Activated CD4-positive, alpha-beta T cell treated with anti-CD3 and anti-CD28 coated beads, Interleukin-2, amount 10 ng/mL, durations not matched to agents 7 days and 5 days (primary cell): ENCODE data around the gene TM4SF5. TPM values are rescaled to one million over a fixed set of nuclear protein-coding genes. Genes with fewer than 3 reads are reported as not detected.

Source experiments
- CTCF ChIA-PET: fragments of 350-600 bp; sonication (Branson Sonifier 250); formaldehyde crosslinking; loops from one replicate; lab custom pipeline; 2021; ENCODE audit warnings: antibody characterized with exemption; lab: Charles Lee
- POLR2A ChIA-PET: fragments of 350-600 bp; sonication (Branson Sonifier 250); formaldehyde crosslinking; loops from one replicate; lab custom pipeline; 2021; ENCODE audit warnings: antibody characterized with exemption; lab: Charles Lee
- DNase-seq: peaks from one replicate; pipeline ENCODE4 v3.0.0-alpha.2; 2020
- H3K27ac Mint-ChIP-seq: one replicate; pipeline ENCODE4 v1.8.0; 2021; ENCODE audit warnings: mild to moderate bottlenecking, moderate library complexity, mixed read lengths
- H3K27me3 Mint-ChIP-seq: one replicate; pipeline ENCODE4 v1.8.0; 2021; ENCODE audit warnings: mixed read lengths
- H3K36me3 Mint-ChIP-seq: one replicate; pipeline ENCODE4 v1.8.0; 2021; ENCODE audit warnings: low read depth, mixed read lengths
- H3K4me1 Mint-ChIP-seq: one replicate; pipeline ENCODE4 v1.8.0; 2021; ENCODE audit warnings: mixed read lengths
- H3K4me3 Mint-ChIP-seq: one replicate; pipeline ENCODE4 v1.8.0; 2021; ENCODE audit warnings: mild to moderate bottlenecking, moderate library complexity, mixed read lengths
- H3K9me3 Mint-ChIP-seq: one replicate; pipeline ENCODE4 v1.8.0; 2021; ENCODE audit warnings: mixed read lengths
- total RNA-seq, 2 experiments: library from RNA; stranded (reverse); gene quantifications; one replicate each; pipeline ENCODE4 v1.2.3, GENCODE V29; 2021

TM4SF5 gene
- total RNA-seq, 2 experiments from 2014 or later = not detected

GRCh38 chr17:4786516-4786915 is 14.8 kb downstream of the TM4SF5 start:
- peaks cover 40% of the 10 kb centered on the region for H3K4me1 Mint-ChIP-seq
- no peaks in the 10 kb centered on the region for H3K36me3 Mint-ChIP-seq
- DNase-seq = no peak
- H3K27ac Mint-ChIP-seq = no peak overlapping the region
- H3K27me3 Mint-ChIP-seq = peaks cover 61% of the 10 kb centered on the region
- CTCF ChIA-PET = interaction anchor here (0.8 to 1.4 kb wide), 2 partner anchors 9 to 55 kb away, joined by 3 read pairs; partner anchors contain the start of genes MED11 and PSMB6
- H3K9me3 Mint-ChIP-seq = no peaks in the 10 kb centered on the region
- POLR2A ChIA-PET = no interaction called here
- no peak overlapping the region for H3K4me3 Mint-ChIP-seq

GRCh38 chr17:4788159-4788806 is 16.6 kb downstream of the TM4SF5 start:
- no peak for DNase-seq
- no peaks in the 10 kb centered on the region for H3K9me3 Mint-ChIP-seq
- H3K27me3 Mint-ChIP-seq = peaks cover 52% of the 10 kb centered on the region
- H3K4me1 Mint-ChIP-seq = peaks cover 35% of the 10 kb centered on the region
- no peaks in the 10 kb centered on the region for H3K36me3 Mint-ChIP-seq
- H3K4me3 Mint-ChIP-seq = peak overlapping the region; percentile 22
- ChIA-PET CTCF (interaction anchor here (1.2 to 2.1 kb wide), 2 partner anchors 13 to 17 kb away, joined by 4 to 7 read pairs; partner anchors contain the start of gene TM4SF5), POLR2A (no interaction called here)
- H3K27ac Mint-ChIP-seq = no peak overlapping the region

DNA sequence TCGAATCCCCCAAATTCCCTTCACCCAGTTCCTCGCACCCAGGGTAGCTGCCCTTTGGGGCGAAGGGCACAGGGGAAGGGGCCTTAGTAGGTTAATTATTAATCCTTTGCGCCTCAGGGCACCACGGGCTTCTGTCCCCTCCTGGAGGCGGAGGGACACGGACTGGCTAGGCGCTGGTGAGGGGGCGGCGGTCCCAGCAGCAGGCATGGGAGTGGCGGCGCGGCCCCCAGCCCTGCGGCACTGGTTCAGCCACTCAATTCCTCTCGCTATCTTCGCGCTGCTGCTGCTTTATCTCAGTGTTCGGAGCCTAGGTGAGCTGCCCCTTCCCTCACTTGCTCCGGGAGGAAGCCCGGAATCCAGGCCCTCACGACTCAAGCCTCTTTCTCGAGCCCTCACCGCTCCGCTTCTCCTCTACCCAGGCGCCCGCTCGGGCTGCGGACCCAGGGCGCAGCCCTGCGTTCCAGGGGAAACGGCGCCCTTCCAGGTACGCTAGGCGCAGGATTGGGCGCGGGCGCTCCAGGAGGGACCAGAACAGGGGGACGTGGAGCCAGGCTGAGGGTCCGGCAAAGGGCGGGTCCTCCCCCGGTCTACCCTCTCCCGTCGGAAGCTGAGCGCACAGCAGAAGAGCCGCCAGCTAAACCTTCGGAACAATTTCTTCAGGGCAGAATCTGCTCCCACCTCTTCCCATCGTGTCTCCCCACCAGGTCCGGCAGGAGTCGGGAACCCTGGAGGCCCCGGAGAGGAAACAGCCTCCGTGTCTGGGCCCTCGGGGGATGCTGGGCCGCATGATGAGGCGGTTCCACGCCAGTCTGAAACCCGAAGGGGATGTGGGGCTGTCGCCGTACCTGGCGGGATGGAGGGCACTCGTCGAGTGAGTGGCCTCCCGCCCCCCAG is 17.4 kb downstream of the TM4SF5 start, which contains the start of gene GLTPD2:
GLTPD2 (plus strand) TSS at position 158 of the 894 bp plus-strand sequence; CDS start at position 206, 48 bp downstream.
- no peaks in the 10 kb centered on the region for H3K9me3 Mint-ChIP-seq
- peaks cover 47% of the 10 kb centered on the region for H3K27me3 Mint-ChIP-seq
- peak within 1 kb of the TSS; percentile 62 for H3K4me3 Mint-ChIP-seq
- POLR2A ChIA-PET = interaction anchor here (0.5 kb wide), 1 partner anchor 259 kb away, joined by 6 read pairs; no protein-coding TSS in a partner anchor
- peak within 1 kb of the TSS; percentile 52 for H3K27ac Mint-ChIP-seq
- H3K4me1 Mint-ChIP-seq = peaks cover 33% of the 10 kb centered on the region
- no peaks in the 10 kb centered on the region for H3K36me3 Mint-ChIP-seq
- CTCF ChIA-PET = interaction anchor here (0.6 to 2.4 kb wide), 36 partner anchors 9 to 1065 kb away, joined by 3 to 20 read pairs (median 4); partner anchors contain the start of genes ARRB2, C17orf107, CHRNE and CXCL16
- DNase-seq = no peak

- ChIA-PET POLR2A (interaction anchor here (0.5 kb wide), 1 partner anchor 260 kb away, joined by 6 read pairs; no protein-coding TSS in a partner anchor), CTCF (interaction anchor here (0.6 to 2.4 kb wide), 36 partner anchors 10 to 1066 kb away, joined by 3 to 20 read pairs (median 4); partner anchors contain the start of genes ARRB2, C17orf107, CHRNE and CXCL16)
- no peaks in the 10 kb centered on the region for H3K9me3 Mint-ChIP-seq
- H3K4me3 Mint-ChIP-seq = peak overlapping the region; percentile 62
- no peaks in the 10 kb centered on the region for H3K36me3 Mint-ChIP-seq
- H3K4me1 Mint-ChIP-seq = peaks cover 33% of the 10 kb centered on the region
- peaks cover 42% of the 10 kb centered on the region for H3K27me3 Mint-ChIP-seq
- H3K27ac Mint-ChIP-seq = peak overlapping the region; percentile 52
- DNase-seq = no peak
Measured at GRCh38 chr17:4789701-4789950, 17.9 kb downstream of the TM4SF5 start.

DNA sequence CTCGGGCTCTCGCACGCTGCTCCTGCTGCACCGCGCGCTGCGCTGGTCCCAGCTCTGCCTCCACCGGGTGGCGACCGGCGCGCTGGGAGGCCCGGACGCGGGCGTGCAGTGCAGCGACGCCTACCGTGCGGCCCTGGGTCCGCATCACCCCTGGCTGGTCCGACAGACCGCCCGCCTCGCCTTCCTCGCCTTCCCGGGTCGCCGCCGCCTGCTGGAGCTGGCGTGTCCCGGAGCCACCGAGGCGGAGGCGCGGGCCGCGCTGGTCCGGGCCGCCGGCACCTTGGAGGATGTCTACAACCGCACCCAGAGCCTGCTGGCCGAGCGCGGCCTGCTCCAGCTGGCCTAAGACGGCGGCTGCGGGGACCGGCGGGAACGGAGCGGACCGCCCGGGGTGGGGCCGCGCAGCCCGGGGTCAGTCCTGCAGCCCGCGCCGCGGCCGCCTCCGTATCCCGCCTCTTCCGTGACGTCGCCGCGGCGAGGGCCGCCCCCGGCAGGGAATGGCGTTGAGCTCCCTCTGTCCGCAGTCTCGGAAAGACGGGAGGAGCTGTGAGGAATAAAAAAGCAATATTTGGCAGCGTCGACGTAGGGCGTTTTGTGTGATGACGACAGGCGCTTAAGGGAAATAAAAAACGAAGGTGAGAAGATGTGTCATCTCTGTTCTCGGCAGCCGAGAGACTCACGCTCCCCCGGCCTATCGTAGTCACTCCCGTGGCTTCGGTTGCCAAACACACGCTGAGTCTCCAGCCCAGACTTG is 18.4 kb downstream of the TM4SF5 start:
- peak; percentile 81 for DNase-seq
- H3K4me3 Mint-ChIP-seq = peak overlapping the region; percentile 81
- H3K9me3 Mint-ChIP-seq = no peaks in the 10 kb centered on the region
- H3K4me1 Mint-ChIP-seq = peaks cover 33% of the 10 kb centered on the region
- peak overlapping the region; percentile 92 for H3K27ac Mint-ChIP-seq
- CTCF ChIA-PET = interaction anchor here (0.6 to 2.4 kb wide), 39 partner anchors 9 to 1066 kb away, joined by 3 to 20 read pairs (median 4); partner anchors contain the start of genes ARRB2, C17orf107, CHRNE and CXCL16
- H3K27me3 Mint-ChIP-seq = peaks cover 40% of the 10 kb centered on the region
- H3K36me3 Mint-ChIP-seq = no peaks in the 10 kb centered on the region
- POLR2A ChIA-PET = interaction anchor here (0.5 to 1.0 kb wide), 3 partner anchors 260 to 750 kb away, joined by 3 to 6 read pairs (median 3); partner anchors contain the start of genes CYB5D2 and ZZEF1

DNA sequence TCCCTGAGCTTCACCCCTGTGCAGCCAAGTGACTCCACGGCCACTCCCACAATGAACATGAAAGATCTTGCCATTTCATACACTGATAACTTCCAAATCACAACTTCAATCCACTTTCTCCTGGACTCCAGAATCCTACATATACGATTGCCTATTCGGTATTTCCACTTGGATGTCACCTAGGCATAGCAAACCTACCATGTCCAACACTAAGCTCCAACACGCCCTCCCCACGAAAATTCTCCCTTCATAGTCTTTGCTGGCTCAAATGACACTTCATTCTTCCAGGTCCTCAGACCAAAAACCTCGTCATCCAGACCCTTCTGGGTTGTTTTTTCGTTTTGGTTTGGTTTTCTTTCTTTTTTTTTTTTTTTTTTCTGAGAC is 19.0 kb downstream of the TM4SF5 start:
- peaks cover 34% of the 10 kb centered on the region for H3K4me1 Mint-ChIP-seq
- H3K4me3 Mint-ChIP-seq = peak overlapping the region; percentile 81
- POLR2A ChIA-PET = interaction anchor here (0.6 to 1.0 kb wide), 2 partner anchors 648 to 750 kb away, joined by 3 read pairs; partner anchors contain the start of genes CYB5D2 and ZZEF1
- H3K36me3 Mint-ChIP-seq = no peaks in the 10 kb centered on the region
- H3K27ac Mint-ChIP-seq = peak overlapping the region; percentile 92
- CTCF ChIA-PET = interaction anchor here (1.0 to 2.4 kb wide), 25 partner anchors 9 to 224 kb away, joined by 3 to 20 read pairs (median 6); partner anchors contain the start of genes ARRB2, C17orf107, CHRNE and CXCL16
- H3K27me3 Mint-ChIP-seq = peaks cover 34% of the 10 kb centered on the region
- no peaks in the 10 kb centered on the region for H3K9me3 Mint-ChIP-seq
- DNase-seq = no peak

GRCh38 chr17:4795168-4795567 is 23.5 kb downstream of the TM4SF5 start:
- Mint-ChIP-seq H3K27me3 (peaks cover 3% of the 10 kb centered on the region), H3K36me3 (peaks cover 15% of the 10 kb centered on the region), H3K27ac (peak overlapping the region; percentile 96), H3K9me3 (no peaks in the 10 kb centered on the region), H3K4me3 (peak overlapping the region; percentile 99), H3K4me1 (peaks cover 29% of the 10 kb centered on the region)
- DNase-seq = no peak
- ChIA-PET POLR2A (no interaction called here), CTCF (no interaction called here)

DNA sequence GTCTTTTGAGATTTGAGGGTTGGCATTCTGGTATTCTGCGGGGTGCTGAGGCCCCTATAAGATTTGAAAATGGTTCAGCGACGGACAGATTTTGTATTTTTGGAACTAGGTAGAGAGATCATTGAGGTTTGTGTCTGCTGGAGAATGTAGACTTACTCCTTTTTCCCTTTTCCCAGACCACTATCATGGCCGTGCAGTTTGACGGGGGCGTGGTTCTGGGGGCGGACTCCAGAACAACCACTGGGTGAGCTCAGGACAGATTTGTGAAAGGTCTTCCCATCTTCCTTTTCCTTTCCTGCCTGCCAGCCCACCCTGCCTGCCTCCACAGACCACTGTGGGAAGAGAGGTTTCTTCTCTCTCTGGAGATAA is 24.9 kb downstream of the TM4SF5 start:
- POLR2A ChIA-PET = no interaction called here
- Mint-ChIP-seq H3K4me3 (peak overlapping the region; percentile 99), H3K4me1 (peaks cover 20% of the 10 kb centered on the region), H3K27ac (peak overlapping the region; percentile 96), H3K36me3 (peaks cover 15% of the 10 kb centered on the region), H3K27me3 (peaks cover 3% of the 10 kb centered on the region), H3K9me3 (no peaks in the 10 kb centered on the region)
- no peak for DNase-seq
- CTCF ChIA-PET = interaction anchor here (0.6 to 1.3 kb wide), 4 partner anchors 10 to 107 kb away, joined by 3 to 4 read pairs (median 3); partner anchors contain the start of gene CHRNE

GRCh38 chr17:4800462-4801196 is 28.9 kb downstream of the TM4SF5 start:
- Mint-ChIP-seq H3K27me3 (no peaks in the 10 kb centered on the region), H3K4me3 (no peak overlapping the region), H3K4me1 (peaks cover 14% of the 10 kb centered on the region), H3K36me3 (peaks cover 15% of the 10 kb centered on the region), H3K27ac (no peak overlapping the region), H3K9me3 (no peaks in the 10 kb centered on the region)
- ChIA-PET POLR2A (no interaction called here), CTCF (interaction anchor here (1.0 to 1.1 kb wide), 2 partner anchors 11 to 67 kb away, joined by 3 to 4 read pairs; no protein-coding TSS in a partner anchor)
- no peak for DNase-seq

- POLR2A ChIA-PET = no interaction called here
- H3K27me3 Mint-ChIP-seq = no peaks in the 10 kb centered on the region
- no peak within 1 kb of the TSS for H3K27ac Mint-ChIP-seq
- no peak for DNase-seq
- peaks cover 9% of the 10 kb centered on the region for H3K4me1 Mint-ChIP-seq
- H3K36me3 Mint-ChIP-seq = peaks cover 11% of the 10 kb centered on the region
- no peaks in the 10 kb centered on the region for H3K9me3 Mint-ChIP-seq
- CTCF ChIA-PET = interaction anchor here (0.8 kb wide), 1 partner anchor 12 kb away, joined by 3 read pairs; no protein-coding TSS in a partner anchor
- H3K4me3 Mint-ChIP-seq = no peak within 1 kb of the TSS
Measured at GRCh38 chr17:4802228-4802627, 30.5 kb downstream of the TM4SF5 start, which contains the start of gene C17orf114. Gene C17orf114 (minus strand): TSS chr17:4802328.

GRCh38 chr17:4806456-4806776 is 34.7 kb downstream of the TM4SF5 start:
- Mint-ChIP-seq H3K4me1 (peaks cover 22% of the 10 kb centered on the region), H3K36me3 (peaks cover 3% of the 10 kb centered on the region), H3K27ac (peak overlapping the region; percentile 71), H3K4me3 (peak overlapping the region; percentile 77), H3K9me3 (no peaks in the 10 kb centered on the region), H3K27me3 (no peaks in the 10 kb centered on the region)
- ChIA-PET POLR2A (interaction anchor here (0.8 kb wide), 1 partner anchor 102 kb away, joined by 3 read pairs; the partner anchor contains the start of gene PELP1), CTCF (interaction anchor here (0.6 to 3.3 kb wide), 3 partner anchors 16 to 85 kb away, joined by 3 to 20 read pairs (median 5); no protein-coding TSS in a partner anchor)
- DNase-seq = no peak
